ENCODE measurements around the gene UBE2J2.

DNA sequence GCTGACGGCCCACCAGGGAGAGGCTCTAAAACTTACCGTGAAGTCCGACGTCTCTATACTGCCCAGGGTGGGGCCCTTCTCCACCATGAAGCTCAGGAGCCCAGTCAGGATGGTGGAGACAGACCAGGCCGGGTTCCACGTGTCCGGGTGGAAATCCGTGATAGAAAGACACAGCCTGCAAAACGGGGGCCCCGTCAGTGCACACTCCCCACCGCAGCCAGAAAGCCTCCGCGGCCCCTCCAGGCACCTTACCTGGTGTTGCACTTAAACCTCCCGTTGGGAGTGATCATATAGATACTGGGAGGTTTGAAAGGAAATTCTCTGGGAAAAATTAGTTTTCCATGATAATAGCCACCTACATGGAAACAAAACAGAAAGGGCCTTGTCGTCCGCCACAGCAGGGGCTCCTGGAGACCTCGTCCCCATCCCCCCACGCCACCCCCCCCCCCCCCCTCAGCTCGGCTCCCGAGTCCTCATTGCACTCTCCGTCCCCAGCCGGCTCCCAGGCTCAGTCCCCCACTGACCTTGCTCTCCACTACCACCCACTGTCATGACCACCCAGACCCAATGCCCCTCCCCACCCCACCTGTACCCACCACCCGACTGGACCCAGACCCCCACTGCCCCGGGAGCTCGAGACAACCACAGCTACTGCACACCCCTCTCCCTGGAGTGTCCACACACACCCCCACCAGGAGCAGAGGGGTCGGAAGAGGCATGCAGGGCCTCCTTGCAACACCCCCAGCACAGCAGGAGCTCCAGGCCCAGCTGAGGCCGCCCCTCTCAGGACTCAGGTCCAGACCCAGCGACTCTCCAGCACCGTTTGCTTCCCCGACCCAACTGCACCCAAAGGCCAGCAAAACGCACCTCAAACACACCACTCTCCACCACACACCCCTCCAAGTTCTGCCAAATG lies 16.4 kb downstream of the UBE2J2 start:
- TF ChIP-seq, protein P1, sequence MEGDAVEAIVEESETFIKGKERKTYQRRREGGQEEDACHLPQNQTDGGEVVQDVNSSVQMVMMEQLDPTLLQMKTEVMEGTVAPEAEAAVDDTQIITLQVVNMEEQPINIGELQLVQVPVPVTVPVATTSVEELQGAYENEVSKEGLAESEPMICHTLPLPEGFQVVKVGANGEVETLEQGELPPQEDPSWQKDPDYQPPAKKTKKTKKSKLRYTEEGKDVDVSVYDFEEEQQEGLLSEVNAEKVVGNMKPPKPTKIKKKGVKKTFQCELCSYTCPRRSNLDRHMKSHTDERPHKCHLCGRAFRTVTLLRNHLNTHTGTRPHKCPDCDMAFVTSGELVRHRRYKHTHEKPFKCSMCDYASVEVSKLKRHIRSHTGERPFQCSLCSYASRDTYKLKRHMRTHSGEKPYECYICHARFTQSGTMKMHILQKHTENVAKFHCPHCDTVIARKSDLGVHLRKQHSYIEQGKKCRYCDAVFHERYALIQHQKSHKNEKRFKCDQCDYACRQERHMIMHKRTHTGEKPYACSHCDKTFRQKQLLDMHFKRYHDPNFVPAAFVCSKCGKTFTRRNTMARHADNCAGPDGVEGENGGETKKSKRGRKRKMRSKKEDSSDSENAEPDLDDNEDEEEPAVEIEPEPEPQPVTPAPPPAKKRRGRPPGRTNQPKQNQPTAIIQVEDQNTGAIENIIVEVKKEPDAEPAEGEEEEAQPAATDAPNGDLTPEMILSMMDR (IDR thresholded peaks at IDR 0.05; ENCODE audit: low read depth, low read length, missing input control), result no peak
- TF ChIP-seq NR2F2 (IDR thresholded peaks at IDR 0.05) (no peak), RXRA (IDR thresholded peaks at IDR 0.05) (no peak), FOXA1 (IDR thresholded peaks at IDR 0.05) (no peak), YY1 (IDR thresholded peaks at IDR 0.05) (no peak), GABPA (IDR thresholded peaks at IDR 0.05 in 1 of 2, conservative IDR thresholded peaks at IDR 0.05 in 1 of 2) (no peak), RAD21 (IDR thresholded peaks at IDR 0.05) (no peak), TAF1 (conservative IDR thresholded peaks at IDR 0.05) (no peak), EGR1 (IDR thresholded peaks at IDR 0.05; ENCODE audit: low read depth in 2 of 2) (no peak), HNF4A (conservative IDR thresholded peaks at IDR 0.05) (no peak)
- TF ChIP-seq, protein P2, sequence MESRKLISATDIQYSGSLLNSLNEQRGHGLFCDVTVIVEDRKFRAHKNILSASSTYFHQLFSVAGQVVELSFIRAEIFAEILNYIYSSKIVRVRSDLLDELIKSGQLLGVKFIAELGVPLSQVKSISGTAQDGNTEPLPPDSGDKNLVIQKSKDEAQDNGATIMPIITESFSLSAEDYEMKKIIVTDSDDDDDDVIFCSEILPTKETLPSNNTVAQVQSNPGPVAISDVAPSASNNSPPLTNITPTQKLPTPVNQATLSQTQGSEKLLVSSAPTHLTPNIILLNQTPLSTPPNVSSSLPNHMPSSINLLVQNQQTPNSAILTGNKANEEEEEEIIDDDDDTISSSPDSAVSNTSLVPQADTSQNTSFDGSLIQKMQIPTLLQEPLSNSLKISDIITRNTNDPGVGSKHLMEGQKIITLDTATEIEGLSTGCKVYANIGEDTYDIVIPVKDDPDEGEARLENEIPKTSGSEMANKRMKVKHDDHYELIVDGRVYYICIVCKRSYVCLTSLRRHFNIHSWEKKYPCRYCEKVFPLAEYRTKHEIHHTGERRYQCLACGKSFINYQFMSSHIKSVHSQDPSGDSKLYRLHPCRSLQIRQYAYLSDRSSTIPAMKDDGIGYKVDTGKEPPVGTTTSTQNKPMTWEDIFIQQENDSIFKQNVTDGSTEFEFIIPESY (IDR thresholded peaks at IDR 0.05), result no peak
- TF ChIP-seq, protein P3, sequence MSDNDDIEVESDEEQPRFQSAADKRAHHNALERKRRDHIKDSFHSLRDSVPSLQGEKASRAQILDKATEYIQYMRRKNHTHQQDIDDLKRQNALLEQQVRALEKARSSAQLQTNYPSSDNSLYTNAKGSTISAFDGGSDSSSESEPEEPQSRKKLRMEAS (IDR thresholded peaks at IDR 0.05), result no peak
- TF ChIP-seq, protein P4, sequence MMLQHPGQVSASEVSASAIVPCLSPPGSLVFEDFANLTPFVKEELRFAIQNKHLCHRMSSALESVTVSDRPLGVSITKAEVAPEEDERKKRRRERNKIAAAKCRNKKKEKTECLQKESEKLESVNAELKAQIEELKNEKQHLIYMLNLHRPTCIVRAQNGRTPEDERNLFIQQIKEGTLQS (IDR thresholded peaks at IDR 0.05), result no peak
- TF ChIP-seq, protein P5, sequence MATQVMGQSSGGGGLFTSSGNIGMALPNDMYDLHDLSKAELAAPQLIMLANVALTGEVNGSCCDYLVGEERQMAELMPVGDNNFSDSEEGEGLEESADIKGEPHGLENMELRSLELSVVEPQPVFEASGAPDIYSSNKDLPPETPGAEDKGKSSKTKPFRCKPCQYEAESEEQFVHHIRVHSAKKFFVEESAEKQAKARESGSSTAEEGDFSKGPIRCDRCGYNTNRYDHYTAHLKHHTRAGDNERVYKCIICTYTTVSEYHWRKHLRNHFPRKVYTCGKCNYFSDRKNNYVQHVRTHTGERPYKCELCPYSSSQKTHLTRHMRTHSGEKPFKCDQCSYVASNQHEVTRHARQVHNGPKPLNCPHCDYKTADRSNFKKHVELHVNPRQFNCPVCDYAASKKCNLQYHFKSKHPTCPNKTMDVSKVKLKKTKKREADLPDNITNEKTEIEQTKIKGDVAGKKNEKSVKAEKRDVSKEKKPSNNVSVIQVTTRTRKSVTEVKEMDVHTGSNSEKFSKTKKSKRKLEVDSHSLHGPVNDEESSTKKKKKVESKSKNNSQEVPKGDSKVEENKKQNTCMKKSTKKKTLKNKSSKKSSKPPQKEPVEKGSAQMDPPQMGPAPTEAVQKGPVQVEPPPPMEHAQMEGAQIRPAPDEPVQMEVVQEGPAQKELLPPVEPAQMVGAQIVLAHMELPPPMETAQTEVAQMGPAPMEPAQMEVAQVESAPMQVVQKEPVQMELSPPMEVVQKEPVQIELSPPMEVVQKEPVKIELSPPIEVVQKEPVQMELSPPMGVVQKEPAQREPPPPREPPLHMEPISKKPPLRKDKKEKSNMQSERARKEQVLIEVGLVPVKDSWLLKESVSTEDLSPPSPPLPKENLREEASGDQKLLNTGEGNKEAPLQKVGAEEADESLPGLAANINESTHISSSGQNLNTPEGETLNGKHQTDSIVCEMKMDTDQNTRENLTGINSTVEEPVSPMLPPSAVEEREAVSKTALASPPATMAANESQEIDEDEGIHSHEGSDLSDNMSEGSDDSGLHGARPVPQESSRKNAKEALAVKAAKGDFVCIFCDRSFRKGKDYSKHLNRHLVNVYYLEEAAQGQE (IDR thresholded peaks at IDR 0.05), result no peak
